ENCODE data around the gene PLEKHG3. TPM values are rescaled to one million over a fixed set of nuclear protein-coding genes. Genes with fewer than 3 reads are reported as not detected.

PLEKHG3 gene
- total RNA-seq, 1 experiment from 2014 or later = 75.3 TPM

DNA sequence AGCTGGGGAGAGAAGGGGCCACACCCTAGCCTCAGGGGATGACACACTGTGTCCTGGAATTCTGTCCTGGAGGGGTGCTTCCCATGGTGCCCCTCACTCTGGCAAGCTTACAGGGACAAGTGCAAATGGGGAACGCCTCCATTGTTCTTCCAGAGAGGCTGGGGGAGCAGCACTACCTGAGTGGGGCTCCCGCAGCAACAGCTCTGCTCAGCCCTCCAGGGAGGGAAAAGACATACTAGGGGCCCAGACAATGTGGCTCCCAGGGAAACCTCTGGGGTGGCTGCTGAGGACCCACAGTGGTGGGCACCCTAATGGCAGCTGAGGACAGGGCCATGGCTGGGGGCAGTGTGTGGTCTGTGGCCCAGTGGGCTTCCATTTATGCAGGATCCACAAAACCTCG lies 69.4 kb downstream of the PLEKHG3 start:
- no peak for DNase-seq (ENCODE audit: low spot score)
- ATAC-seq = no peak
- H3K27me3 Mint-ChIP-seq (ENCODE audit: low read depth) = peaks cover 3% of the 10 kb centered on the region; the same call in 1 of the 2 replicates
- no peak overlapping the region for H3K4me3 Mint-ChIP-seq
- POLR2A ChIA-PET = no interaction called here
- no peak overlapping the region for H3K27ac Mint-ChIP-seq
- H3K36me3 Mint-ChIP-seq = peaks cover 33% of the 10 kb centered on the region
- CTCF ChIA-PET = interaction anchor here (1.3 to 11.4 kb wide), 3 partner anchors 9 to 187 kb away, joined by 3 to 75 read pairs (median 4); no protein-coding TSS in a partner anchor
- peaks cover 7% of the 10 kb centered on the region for H3K4me1 Mint-ChIP-seq
- peaks cover 27% of the 10 kb centered on the region for H3K9me3 Mint-ChIP-seq
- TF ChIP-seq GTF2I (CRISPR knock-in tag; conservative IDR thresholded peaks at IDR 0.05) (no peak), ZNF396 (CRISPR knock-in tag; IDR thresholded peaks at IDR 0.05; ENCODE audit: borderline replicate concordance) (no peak), STAT6 (CRISPR knock-in tag; conservative IDR thresholded peaks at IDR 0.05; ENCODE audit: low read depth) (no peak), IRF1 (CRISPR knock-in tag; IDR thresholded peaks at IDR 0.05) (no peak), PREB (CRISPR knock-in tag; IDR thresholded peaks at IDR 0.05; ENCODE audit: borderline replicate concordance) (no peak), CDX4 (CRISPR knock-in tag; IDR thresholded peaks at IDR 0.05; ENCODE audit: borderline replicate concordance) (no peak), ZNF219 (CRISPR knock-in tag; IDR thresholded peaks at IDR 0.05; ENCODE audit: borderline replicate concordance) (no peak), ZNF138 (CRISPR knock-in tag; conservative IDR thresholded peaks at IDR 0.05) (no peak), ELF4 (CRISPR knock-in tag; IDR thresholded peaks at IDR 0.05; ENCODE audit: low read depth) (no peak), ZNF317 (CRISPR knock-in tag; IDR thresholded peaks at IDR 0.05; ENCODE audit: borderline replicate concordance, low read depth) (no peak), MXD4 (CRISPR knock-in tag; IDR thresholded peaks at IDR 0.05; ENCODE audit: borderline replicate concordance) (no peak), ZNF281 (CRISPR knock-in tag; IDR thresholded peaks at IDR 0.05) (no peak), FOXK1 (CRISPR knock-in tag; IDR thresholded peaks at IDR 0.05) (no peak), ZNF532 (CRISPR knock-in tag; IDR thresholded peaks at IDR 0.05; ENCODE audit: borderline replicate concordance) (no peak), OVOL2 (CRISPR knock-in tag; IDR thresholded peaks at IDR 0.05; ENCODE audit: borderline replicate concordance) (no peak)
- TF ChIP-seq, protein P1, sequence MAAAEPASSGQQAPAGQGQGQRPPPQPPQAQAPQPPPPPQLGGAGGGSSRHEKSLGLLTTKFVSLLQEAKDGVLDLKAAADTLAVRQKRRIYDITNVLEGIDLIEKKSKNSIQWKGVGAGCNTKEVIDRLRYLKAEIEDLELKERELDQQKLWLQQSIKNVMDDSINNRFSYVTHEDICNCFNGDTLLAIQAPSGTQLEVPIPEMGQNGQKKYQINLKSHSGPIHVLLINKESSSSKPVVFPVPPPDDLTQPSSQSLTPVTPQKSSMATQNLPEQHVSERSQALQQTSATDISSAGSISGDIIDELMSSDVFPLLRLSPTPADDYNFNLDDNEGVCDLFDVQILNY (CRISPR knock-in tag; IDR thresholded peaks at IDR 0.05) = no peak
- TF ChIP-seq, protein P2, sequence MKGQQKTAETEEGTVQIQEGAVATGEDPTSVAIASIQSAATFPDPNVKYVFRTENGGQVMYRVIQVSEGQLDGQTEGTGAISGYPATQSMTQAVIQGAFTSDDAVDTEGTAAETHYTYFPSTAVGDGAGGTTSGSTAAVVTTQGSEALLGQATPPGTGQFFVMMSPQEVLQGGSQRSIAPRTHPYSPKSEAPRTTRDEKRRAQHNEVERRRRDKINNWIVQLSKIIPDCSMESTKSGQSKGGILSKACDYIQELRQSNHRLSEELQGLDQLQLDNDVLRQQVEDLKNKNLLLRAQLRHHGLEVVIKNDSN (CRISPR knock-in tag; IDR thresholded peaks at IDR 0.05) = no peak
- TF ChIP-seq, protein P3, sequence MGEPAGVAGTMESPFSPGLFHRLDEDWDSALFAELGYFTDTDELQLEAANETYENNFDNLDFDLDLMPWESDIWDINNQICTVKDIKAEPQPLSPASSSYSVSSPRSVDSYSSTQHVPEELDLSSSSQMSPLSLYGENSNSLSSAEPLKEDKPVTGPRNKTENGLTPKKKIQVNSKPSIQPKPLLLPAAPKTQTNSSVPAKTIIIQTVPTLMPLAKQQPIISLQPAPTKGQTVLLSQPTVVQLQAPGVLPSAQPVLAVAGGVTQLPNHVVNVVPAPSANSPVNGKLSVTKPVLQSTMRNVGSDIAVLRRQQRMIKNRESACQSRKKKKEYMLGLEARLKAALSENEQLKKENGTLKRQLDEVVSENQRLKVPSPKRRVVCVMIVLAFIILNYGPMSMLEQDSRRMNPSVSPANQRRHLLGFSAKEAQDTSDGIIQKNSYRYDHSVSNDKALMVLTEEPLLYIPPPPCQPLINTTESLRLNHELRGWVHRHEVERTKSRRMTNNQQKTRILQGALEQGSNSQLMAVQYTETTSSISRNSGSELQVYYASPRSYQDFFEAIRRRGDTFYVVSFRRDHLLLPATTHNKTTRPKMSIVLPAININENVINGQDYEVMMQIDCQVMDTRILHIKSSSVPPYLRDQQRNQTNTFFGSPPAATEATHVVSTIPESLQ (CRISPR knock-in tag; IDR thresholded peaks at IDR 0.05) = no peak

All from WTC11 (cell line).